Measurements from ENCODE around the gene ZNF385D.
A peak's percentile ranks its signal among the peaks of the same experiment; 100 is the strongest.
"Not testable (repeated sequence)": the region's sequence is repeated elsewhere in the genome, so short reads cannot be mapped to it uniquely, and the experiment has no call there.

Gene ZNF385D

DNA sequence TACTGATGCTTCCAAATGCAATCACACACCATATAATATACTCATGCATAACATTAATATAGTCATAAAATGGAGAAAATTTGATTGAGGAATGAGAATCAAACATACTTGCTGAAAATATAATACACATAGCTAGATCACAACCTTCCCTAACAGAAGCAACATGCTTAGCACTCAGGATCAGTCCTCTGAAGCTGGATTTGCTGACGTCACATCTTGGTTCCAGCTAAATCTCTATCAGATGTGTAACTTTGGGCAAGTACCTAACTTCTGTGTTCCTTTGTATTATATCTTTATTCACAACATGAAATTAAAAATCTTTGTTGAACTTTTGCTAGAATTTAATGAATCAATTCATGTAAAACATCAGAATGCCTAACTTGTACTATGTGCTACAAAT lies 263.5 kb downstream of the ZNF385D start:
- H3K27ac ChIP-seq = no peak overlapping the region
- H3K4me2 ChIP-seq = no peak overlapping the region
- no peak overlapping the region for H3K4me3 ChIP-seq
- H3K27me3 ChIP-seq = no peaks in the 10 kb centered on the region
- no peak for TF ChIP-seq Cebpa-rat (IDR thresholded peaks at IDR 0.05)
- H4K20me1 ChIP-seq = no peaks in the 10 kb centered on the region
- no peaks in the 10 kb centered on the region for H3K36me3 ChIP-seq
- H3K9ac ChIP-seq = no peak overlapping the region
- no peaks in the 10 kb centered on the region for H3K9me3 ChIP-seq (replicated peaks in 1 of 11)
- peaks cover 0 to 16% (median 2%) of the 10 kb centered on the region in 10 experiments; a peak in 8 of 20 replicates for H3K4me1 ChIP-seq

DNA sequence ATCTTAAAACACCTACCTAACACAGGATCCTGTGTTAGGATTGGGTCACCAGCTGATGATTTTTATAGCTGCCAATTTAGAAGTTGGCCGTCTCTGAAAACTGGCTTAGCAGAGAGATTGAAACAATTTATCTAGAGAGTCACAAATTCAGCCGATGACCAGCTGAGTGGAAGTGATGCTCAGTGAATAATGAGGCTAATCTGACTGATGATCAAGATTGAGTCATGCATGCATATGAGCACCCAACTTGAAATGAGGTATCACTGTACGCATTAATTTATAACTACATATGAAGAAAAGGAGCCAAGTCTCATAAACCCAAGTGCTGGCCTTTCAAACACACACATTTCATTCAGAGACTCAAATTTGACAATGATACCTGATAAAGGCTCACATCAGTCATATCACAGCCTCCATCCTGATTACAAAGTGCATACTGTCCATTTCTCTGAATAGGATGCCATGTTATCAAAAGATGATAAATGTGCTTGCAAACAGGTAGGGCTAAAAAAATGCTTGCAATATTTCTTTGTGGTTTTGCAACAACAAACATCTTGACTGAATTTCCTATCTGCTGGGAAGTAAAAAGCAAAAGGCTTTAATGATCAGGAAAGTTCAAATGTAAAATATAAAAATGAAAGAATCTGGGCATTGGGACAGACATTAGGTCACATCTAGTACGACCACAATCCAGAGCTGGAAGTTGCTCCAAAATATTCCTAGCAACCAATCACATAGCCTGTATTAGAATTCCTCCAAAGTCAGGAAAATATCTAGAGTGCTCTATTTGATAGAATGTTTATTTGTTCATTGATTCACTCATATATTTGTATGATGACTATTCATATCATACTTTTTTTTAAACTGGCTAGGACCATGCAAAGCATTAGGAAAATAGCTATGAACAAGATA lies 264.7 kb downstream of the ZNF385D start:
- peaks cover 0 to 16% (median 2%) of the 10 kb centered on the region in 10 experiments; a peak in 8 of 20 replicates for H3K4me1 ChIP-seq
- H4K20me1 ChIP-seq; H3K4me3 ChIP-seq; H3K27me3 ChIP-seq; H3K9ac ChIP-seq; H3K36me3 ChIP-seq; H3K9me3 ChIP-seq (replicated peaks in 1 of 11); H3K27ac ChIP-seq; H3K4me2 ChIP-seq: not testable (repeated sequence)

DNA sequence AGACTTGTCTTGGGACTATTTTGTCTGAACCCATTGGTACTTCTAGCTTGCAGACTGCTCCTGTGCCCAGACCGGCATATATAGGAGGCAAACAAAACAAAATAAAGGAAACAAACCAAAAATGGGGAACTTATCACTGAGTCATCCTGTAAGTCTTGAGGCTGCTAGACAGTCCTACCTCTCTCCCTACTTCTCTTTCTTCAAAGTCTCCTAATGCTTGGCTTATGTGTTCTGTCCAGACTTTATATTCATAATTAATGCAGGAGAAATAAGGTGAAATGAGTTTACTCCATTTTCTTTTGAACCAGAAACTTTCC lies 266.2 kb downstream of the ZNF385D start:
- TF ChIP-seq Cebpa-rat (IDR thresholded peaks at IDR 0.05) = no peak
- Histone ChIP-seq H3K27ac (0 out of 22 replicates have a peak overlapping the region, but pooled peaks of 1 of the 11 experiments have one; percentile 8), H3K27me3 (no peaks in the 10 kb centered on the region)

GRCh38 chr3:21484057-21484827 lies 266.8 kb downstream of the ZNF385D start:
- Histone ChIP-seq H3K4me1 (peaks cover 0 to 16% (median 2%) of the 10 kb centered on the region in 10 experiments; a peak in 8 of 20 replicates), H3K9me3 (replicated peaks in 1 of 11) (no peaks in the 10 kb centered on the region), H3K9ac (no peak overlapping the region), H4K20me1 (no peaks in the 10 kb centered on the region), H3K4me2 (peak overlapping the region in 4 of 11 experiments; percentile 38 to 68 (median 50); a peak in 6 of 22 replicates), H3K4me3 (no peak overlapping the region), H3K36me3 (no peaks in the 10 kb centered on the region), H3K27ac (0 out of 22 replicates have a peak overlapping the region, but pooled peaks of 1 of the 11 experiments have one; percentile 8), H3K27me3 (no peaks in the 10 kb centered on the region)
- TF ChIP-seq Cebpa-rat (IDR thresholded peaks at IDR 0.05) = no peak

More for the DNA sequence above, 266.2 kb downstream of the ZNF385D start:
- H3K4me1 ChIP-seq = peaks cover 0 to 16% (median 2%) of the 10 kb centered on the region in 10 experiments; a peak in 8 of 20 replicates
- no peaks in the 10 kb centered on the region for H3K9me3 ChIP-seq (replicated peaks in 1 of 11)
- H4K20me1 ChIP-seq = no peaks in the 10 kb centered on the region
- no peak overlapping the region for H3K4me3 ChIP-seq
- no peaks in the 10 kb centered on the region for H3K36me3 ChIP-seq
- H3K9ac ChIP-seq = no peak overlapping the region
- H3K4me2 ChIP-seq = peak overlapping the region in 4 of 11 experiments; percentile 38 to 68 (median 50); a peak in 6 of 22 replicates

DNA sequence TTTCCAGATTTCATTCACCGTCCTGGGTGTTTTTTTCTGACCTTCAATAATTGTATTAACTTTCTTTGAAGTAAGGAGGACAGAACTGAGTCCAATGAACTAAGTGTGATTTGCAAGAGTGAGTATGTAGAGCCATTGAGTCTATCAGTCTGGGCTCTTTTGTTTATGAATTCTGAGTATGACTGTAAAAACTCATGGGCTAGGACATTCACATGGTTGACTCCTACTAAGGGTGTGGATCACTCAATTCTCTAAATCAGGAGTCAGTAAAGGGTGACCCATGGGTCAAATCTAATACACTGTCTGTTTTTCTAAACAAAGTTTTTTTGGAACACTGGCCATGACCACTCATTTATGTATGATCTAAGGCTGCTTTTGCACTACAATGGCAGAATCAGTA lies 269.0 kb downstream of the ZNF385D start:
- Histone ChIP-seq H3K36me3 (no peaks in the 10 kb centered on the region), H3K9ac (no peak overlapping the region), H3K4me3 (no peak overlapping the region), H4K20me1 (no peaks in the 10 kb centered on the region), H3K4me1 (peaks cover 0 to 16% (median 2%) of the 10 kb centered on the region in 10 experiments; a peak in 8 of 20 replicates), H3K9me3 (replicated peaks in 1 of 11) (no peaks in the 10 kb centered on the region), H3K27me3 (no peaks in the 10 kb centered on the region), H3K4me2 (no peak overlapping the region), H3K27ac (no peak overlapping the region)
- TF ChIP-seq Cebpa-rat (IDR thresholded peaks at IDR 0.05) = no peak

DNA sequence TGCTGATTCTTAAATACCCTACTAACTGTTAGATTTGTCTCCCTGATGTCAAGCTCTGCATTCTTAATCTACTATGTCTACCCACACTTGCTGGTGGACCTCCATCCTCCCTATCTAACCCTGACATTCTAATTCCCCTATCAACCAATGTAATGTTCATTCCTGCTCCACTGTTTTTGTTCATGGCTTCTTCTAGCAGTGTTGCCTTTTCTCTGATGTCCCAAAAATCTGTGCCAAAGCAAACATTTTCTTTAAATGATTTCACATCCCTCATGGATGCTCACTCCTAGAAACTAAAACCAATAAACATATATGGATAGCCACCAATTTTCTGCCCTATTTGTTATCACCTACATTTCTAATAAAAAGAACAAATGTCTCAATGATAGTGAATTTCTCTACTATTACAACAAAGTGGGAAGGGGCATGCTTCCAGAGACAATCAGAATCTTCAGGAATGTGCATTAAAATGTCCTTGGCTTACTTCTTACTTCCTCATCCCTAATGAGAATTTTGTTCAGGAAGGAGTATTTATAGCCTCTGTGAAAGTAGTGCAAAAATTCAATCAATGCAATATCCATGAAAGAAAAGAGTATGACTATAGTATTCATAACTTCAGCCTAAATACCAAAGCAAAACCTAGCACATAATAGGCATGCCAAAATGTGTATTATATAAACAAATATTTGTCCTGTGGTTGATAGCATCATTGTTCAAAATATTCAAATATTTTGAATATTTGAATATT lies 273.3 kb downstream of the ZNF385D start:
- TF ChIP-seq Cebpa-rat (IDR thresholded peaks at IDR 0.05) = no peak

DNA sequence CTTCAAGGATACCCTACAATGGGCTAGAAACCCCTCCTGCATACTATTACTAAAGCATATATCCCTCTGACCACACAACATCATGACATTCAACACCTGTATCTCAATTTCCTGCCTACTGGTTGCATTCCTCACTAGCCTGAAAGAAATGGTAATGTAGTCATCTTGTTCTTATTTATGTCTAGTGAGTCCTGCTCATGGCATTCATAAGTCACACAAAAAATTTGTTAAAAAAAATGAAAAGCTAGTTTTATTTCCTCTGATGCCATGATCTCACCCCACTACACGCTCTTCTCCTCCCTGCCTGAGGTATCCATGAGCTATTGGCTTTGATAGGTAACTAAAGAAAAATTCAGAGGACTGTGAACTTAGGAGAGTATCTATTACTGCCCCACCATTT lies 284.5 kb downstream of the ZNF385D start:
- H3K4me2 ChIP-seq = no peak overlapping the region
- no peak for TF ChIP-seq Cebpa-rat (IDR thresholded peaks at IDR 0.05)

More for the DNA sequence above, 273.3 kb downstream of the ZNF385D start:
- H4K20me1 ChIP-seq = no peaks in the 10 kb centered on the region
- H3K27ac ChIP-seq = no peak overlapping the region
- H3K4me1 ChIP-seq = no peaks in the 10 kb centered on the region
- H3K4me2 ChIP-seq = no peak overlapping the region
- H3K9ac ChIP-seq = no peak overlapping the region
- H3K9me3 ChIP-seq (replicated peaks in 1 of 11) = no peaks in the 10 kb centered on the region
- H3K27me3 ChIP-seq = no peaks in the 10 kb centered on the region
- H3K36me3 ChIP-seq = no peaks in the 10 kb centered on the region
- H3K4me3 ChIP-seq = no peak overlapping the region

DNA sequence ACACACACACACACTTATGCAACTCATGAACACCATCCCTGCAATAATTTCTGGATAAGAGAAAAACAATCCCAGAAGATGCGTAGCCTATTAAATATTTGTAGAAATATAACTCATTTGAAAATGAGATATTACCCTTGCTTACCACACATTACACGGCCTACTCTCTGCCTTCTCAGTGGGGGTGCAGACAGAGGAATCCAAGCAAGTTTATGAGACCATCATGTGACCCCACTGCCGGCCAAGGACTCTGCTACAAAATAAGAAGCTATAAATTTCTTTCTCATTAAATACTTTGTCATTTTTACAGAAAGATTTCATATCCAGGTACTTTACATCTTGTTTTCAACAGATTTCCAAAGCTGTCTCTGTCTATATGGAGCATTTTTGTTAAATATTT lies 286.3 kb downstream of the ZNF385D start:
- TF ChIP-seq Cebpa-rat (IDR thresholded peaks at IDR 0.05) = no peak
- no peaks in the 10 kb centered on the region for H3K36me3 ChIP-seq
- no peak overlapping the region for H3K9ac ChIP-seq
- H3K4me1 ChIP-seq = no peaks in the 10 kb centered on the region
- no peak overlapping the region for H3K27ac ChIP-seq
- no peaks in the 10 kb centered on the region for H3K27me3 ChIP-seq
- H3K4me3 ChIP-seq = no peak overlapping the region
- no peaks in the 10 kb centered on the region; a peak in 1 of 22 replicates for H4K20me1 ChIP-seq
- H3K4me2 ChIP-seq = no peak overlapping the region
- H3K9me3 ChIP-seq (replicated peaks in 1 of 11) = no peaks in the 10 kb centered on the region

More for the DNA sequence above, 284.5 kb downstream of the ZNF385D start:
- no peaks in the 10 kb centered on the region for H3K27me3 ChIP-seq
- H3K36me3 ChIP-seq = no peaks in the 10 kb centered on the region
- no peaks in the 10 kb centered on the region; a peak in 1 of 22 replicates for H4K20me1 ChIP-seq
- H3K27ac ChIP-seq = no peak overlapping the region
- H3K9me3 ChIP-seq (replicated peaks in 1 of 11) = no peaks in the 10 kb centered on the region
- H3K4me3 ChIP-seq = no peak overlapping the region
- H3K4me1 ChIP-seq = no peaks in the 10 kb centered on the region
- H3K9ac ChIP-seq = no peak overlapping the region

DNA sequence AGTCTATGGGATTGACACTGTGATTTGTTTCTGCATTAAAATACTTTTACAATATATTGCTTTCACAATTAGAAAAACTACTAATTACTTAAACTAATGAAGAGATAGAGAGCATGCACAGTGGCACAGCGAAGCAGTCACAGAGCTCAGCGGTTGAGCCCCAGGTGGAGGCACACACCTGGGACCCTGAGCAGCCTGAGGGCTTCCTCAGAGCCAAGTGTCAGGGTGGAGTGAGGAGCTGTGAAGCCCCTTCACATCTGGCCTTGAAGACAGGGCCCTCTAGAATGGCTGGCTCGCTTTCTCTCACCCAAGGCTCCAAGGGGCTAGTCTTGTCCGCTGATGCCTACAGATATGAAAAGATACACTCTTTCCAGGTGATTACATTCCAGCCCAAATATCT lies 287.7 kb downstream of the ZNF385D start:
- Histone ChIP-seq H3K27ac (no peak overlapping the region), H3K4me2 (no peak overlapping the region), H3K27me3 (no peaks in the 10 kb centered on the region), H3K4me3 (no peak overlapping the region), H4K20me1 (no peaks in the 10 kb centered on the region; a peak in 1 of 22 replicates), H3K9me3 (replicated peaks in 1 of 11) (no peaks in the 10 kb centered on the region), H3K9ac (no peak overlapping the region), H3K36me3 (no peaks in the 10 kb centered on the region), H3K4me1 (no peaks in the 10 kb centered on the region)
- no peak for TF ChIP-seq Cebpa-rat (IDR thresholded peaks at IDR 0.05)
